ENCODE measurements around the gene NDUFB11.

The NDUFB11 gene

DNA sequence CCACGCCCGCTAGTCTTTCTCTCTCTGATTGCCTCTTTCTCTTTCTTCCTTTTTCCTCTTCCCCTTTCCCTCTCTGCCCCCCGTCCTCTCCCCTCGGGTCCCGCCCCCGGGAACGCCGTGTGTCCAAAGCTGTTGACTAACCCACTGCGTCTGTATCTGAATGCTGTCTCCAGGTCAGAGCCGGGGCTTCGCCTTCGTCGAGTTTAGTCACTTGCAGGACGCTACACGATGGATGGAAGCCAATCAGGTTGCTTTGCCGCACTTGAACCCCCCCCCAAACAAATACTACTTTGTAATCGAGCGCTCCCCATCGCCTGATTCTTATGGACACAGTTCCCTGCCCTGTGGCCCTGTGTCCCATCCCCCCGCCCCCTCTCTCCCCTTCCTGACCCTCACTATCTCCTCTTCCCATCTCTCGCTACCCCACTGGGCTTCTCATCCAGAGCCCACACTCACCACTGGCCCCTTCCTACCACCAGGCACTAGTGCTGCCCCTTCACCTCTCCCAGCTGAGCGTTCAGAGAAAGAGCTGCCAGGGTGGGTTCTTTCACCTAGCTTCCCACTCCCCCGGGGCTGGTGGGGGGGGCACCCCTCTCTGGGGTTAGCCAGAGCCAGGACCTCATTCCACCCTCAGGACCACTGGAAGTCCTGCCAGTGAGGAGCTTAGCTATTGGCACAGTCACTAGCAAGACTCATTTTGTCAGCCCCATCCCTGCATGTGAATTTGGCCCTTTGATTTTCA lies 30.5 kb upstream of the NDUFB11 start:
- DNase-seq (ENCODE audit: low spot score) = no peak

- DNase-seq (ENCODE audit: low spot score) = no peak
Measured at GRCh38 chrX:47174376-47174775, 29.9 kb upstream of the NDUFB11 start.

DNA sequence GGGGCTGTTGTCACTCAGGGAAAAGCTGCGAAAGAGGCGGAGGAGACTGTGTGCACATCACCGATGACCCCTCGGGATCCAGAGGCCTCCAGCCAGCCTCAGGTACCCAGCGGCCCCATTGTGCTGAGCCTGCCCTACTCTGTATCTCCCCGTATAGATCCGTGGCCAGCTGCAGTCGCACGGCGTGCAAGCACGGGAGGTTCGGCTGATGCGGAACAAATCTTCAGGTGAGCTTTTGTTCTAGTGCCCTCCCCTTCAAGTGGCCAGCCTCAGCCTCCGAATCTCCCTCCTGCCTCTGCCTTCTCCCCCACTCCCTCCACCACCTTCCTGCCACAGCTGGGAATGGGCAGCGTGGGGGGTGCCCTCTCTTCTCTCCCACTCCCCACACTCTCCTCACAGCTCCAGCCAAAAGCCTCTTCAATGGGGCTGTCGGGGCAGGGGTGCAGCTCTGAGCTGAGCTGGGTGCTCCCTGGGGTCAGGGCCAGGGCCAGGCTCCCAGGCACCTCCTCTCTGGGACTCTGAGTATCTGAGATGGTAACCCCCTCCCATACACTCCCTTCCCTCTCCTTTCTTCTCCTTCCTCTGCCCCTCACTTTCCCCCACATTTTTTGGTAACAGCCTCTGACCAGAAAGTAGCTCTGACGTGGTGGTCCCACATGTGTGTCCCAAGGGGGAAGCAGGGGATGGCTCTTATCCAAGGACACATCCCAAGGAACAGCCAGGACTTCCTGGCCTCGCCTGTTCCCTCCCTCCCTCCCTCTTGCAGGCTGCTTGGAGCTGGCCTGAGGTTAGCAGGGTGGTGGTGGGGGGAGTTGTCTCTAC lies 28.7 kb upstream of the NDUFB11 start:
- DNase-seq (ENCODE audit: low spot score) = no peak

GRCh38 chrX:47172549-47172948 lies 28.0 kb upstream of the NDUFB11 start:
- no peak for DNase-seq (ENCODE audit: low spot score)

DNA sequence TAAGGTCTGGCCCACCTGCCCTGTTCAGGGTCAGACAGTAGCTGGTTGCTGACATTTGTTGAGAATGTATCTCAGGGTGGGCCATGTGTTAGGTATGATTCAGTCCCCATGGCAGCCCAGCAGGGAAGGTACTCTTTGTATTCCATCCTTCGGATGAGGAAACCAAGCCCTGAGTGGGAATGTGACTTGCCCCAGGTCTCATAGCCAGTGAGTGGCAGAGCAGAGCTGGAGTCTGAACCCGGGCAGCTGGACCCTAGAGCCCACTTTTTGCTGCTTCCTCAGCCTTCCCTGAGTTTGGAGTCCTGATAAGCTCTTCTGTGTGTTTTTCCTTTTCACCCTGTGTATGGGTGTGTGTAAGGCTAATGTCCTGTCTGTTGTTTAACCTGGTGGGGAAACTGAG lies 27.5 kb upstream of the NDUFB11 start:
- no peak for DNase-seq (ENCODE audit: low spot score)

- DNase-seq (ENCODE audit: low spot score) = no peak
Measured at GRCh38 chrX:47170861-47171692, 26.6 kb upstream of the NDUFB11 start.

- DNase-seq (ENCODE audit: low spot score) = no peak
Measured at GRCh38 chrX:47169726-47170515, 25.4 kb upstream of the NDUFB11 start.

GRCh38 chrX:47169273-47169672 lies 24.8 kb upstream of the NDUFB11 start:
- no peak for DNase-seq (ENCODE audit: low spot score)

- DNase-seq (ENCODE audit: low spot score) = no peak
Measured at GRCh38 chrX:47168495-47169073, 24.1 kb upstream of the NDUFB11 start.

DNA sequence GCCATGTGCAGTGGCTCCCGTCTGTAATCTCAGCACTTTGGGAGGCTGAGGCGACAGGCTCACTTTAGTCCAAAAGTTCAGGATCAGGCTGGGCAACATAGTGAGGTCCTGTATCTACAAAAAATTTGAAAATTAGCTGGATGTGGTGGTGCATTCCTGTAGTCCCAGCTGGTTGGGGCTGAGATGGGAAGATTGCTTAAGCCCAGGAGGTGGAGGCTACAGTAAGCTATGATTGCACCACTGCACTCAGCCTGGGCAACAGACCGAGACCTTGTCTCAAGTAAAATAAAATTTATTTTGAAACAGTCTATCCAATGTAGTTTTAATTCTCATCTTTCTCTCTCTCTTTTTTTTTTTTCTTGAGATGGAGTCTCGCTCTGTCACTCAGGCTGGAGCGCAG lies 21.6 kb upstream of the NDUFB11 start:
- DNase-seq (ENCODE audit: low spot score) = no peak

DNA sequence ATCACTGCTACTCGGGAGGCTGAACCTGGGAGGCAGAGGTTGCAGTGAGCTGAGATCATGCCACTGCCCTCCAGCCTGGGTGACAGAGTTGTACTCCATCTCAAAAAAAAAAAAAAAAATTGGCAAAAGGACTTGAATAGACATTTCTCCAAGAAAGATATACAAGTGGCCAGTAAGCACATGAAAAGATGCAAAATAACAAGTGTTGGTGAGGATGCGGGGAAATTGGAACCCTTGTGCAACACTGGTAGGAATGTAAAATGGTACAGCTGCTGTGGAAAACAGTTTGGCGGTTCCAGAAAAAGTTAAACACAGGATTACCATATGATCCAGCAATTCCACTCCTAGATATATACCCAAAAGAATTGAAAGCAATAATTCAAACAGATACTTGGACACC lies 19.9 kb upstream of the NDUFB11 start:
- DNase-seq (ENCODE audit: low spot score) = no peak

GRCh38 chrX:47162927-47163583 lies 18.6 kb upstream of the NDUFB11 start:
- no peak for DNase-seq (ENCODE audit: low spot score)

GRCh38 chrX:47160781-47161180 lies 16.3 kb upstream of the NDUFB11 start:
- DNase-seq (ENCODE audit: low spot score) = no peak

DNA sequence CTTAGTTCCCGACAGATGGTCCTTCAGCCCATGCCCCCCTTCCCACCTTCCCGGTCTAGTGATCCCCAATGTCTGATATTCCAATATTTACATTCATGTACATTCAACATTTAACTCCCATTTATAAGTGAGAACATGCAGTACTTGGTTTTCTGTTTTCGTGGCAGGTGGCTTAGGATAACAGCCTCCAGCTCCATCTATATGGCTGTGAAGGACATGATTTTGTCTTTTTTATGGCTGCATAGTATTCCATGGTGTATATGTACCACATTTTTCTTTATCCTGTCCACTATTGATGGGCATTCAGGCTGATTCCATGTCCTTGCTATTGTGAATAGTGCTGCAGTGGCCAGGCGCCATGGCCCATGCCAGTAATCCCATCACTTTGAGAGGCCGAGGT lies 14.3 kb upstream of the NDUFB11 start:
- DNase-seq (ENCODE audit: low spot score) = no peak

GRCh38 chrX:47158131-47158530 lies 13.6 kb upstream of the NDUFB11 start:
- no peak for DNase-seq (ENCODE audit: low spot score)

DNA sequence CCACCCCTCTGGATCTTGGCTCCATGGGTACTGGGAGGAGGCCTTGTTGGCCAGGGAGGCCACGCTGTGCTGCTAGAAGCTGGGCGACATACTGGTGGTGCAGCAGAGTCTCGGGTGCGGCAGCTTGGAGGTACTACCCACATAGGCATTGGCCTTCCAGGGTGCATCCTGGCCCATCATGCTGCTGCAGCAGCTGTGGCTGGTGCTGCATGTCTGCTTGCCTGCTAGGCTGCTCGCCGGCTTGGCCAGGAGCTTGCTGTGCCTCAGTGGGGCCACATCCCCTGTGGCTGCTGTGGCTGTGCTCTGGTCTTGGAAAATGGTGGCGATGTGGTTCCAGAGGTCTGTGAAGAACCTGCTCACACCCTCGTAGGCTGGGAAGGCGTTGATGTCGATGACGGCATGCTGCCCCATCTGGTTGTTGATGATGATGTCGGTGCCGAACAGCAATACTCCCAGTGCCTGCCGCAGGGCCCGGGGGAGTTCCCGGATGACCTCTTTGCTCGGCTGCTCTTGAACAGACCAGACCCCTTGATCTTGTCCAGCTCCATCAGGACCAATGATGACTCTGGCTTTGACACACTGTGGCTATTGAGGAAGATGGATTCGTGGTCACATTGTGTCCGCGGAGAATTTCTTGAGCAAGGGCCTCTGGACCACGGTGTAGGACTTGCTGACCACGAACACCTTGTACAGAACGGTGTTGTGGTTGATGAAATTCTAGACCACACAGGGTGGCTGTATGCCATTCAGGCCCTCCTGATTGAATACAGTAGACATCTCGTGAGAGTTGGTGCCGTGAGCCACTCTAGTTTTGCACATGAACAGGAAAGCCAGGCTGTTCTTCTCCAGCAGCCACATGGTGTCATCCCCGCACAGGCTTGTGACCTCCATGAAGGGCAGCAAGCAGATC lies 12.4 kb upstream of the NDUFB11 start:
- no peak for DNase-seq (ENCODE audit: low spot score)

- no peak for DNase-seq (ENCODE audit: low spot score)
Measured at GRCh38 chrX:47151435-47151834, 6.9 kb upstream of the NDUFB11 start.

- DNase-seq (ENCODE audit: low spot score) = no peak
Measured at GRCh38 chrX:47148946-47149345, 4.4 kb upstream of the NDUFB11 start.

DNA sequence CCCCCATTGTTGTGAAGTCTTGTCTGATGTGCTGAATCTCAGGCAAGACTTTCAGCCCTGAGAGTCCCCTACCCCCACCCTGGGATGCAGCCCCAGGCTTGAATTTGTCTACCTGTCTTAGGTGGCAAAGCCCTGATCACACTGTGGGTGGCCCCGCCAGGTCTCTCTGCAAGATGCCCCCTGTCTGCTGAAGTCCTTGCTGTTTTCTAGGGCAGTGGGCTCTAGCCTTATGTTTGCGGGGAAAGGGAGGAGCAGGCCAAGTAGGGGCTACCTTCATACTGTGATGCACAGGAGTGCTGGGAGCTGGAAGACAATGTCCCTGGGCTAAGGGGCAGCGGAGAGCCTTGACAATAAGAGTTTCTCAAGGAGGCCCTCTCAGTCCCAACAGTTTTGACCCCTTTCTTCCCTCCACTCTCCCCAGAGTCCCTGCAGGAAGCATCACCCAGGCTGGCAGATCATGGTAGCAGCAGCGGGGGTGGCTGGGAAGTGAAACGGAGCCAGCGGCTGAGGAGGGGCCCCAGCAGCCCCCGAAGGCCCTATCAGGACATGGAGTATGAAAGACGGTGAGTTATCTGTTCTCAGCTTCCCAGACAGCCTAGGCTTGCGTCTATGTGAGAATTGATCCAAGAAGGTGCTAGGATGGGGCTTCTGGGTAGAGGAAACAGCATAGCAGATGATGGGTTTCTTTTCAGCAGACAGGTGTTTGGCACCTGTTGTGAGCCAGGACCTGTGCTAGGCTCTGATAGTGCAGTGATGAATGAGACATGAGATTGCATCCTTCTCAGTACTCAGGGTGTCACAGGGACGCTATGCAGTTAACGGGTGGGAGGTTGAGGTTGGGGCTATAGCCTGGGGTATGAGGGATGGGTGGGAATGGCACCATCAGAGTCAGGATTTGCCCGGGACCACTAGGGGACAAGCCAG lies 2.7 kb upstream of the NDUFB11 start:
- DNase-seq (ENCODE audit: low spot score) = no peak

Data from globus pallidus (tissue), 1 donor.